ENCODE results near the gene GTF3C1. TPM values are rescaled to one million over a fixed set of nuclear protein-coding genes. Genes with fewer than 3 reads are reported as not detected.

Gene GTF3C1
- total RNA-seq, 1 experiment from 2014 or later = 97.5 TPM

DNA sequence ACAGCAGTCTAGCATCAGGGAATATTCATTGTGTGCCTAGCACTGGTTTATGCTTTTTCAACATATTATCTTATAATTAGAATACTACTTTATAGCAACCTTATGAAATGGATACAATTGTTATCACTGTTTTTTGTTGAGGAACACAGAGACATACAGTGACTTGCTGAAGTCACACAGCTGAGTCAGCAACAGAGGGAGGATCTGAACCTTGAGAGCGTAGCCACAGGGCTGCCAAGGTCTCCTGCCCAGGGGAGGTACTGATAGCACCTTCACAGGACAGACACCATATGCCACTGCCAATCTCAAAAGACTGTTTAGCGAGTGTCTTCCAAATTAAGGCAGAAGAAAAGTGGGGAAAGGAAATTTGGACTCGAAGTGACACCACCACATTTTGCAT, 63.0 kb downstream of the GTF3C1 start:
- ATAC-seq (no peak), DNase-seq (no peak)
- intact Hi-C loops (cut with micrococcal nuclease) = no loop called here
- no peaks in the 10 kb centered on the region for H3K4me1 ChIP-seq (ENCODE audit: insufficient read depth, low read length)
- no peaks in the 10 kb centered on the region for H3K79me2 ChIP-seq (ENCODE audit: low read length)
- no peaks in the 10 kb centered on the region for H3K9me3 ChIP-seq (ENCODE audit: low read length)
- H3K36me3 ChIP-seq (ENCODE audit: low read depth, low read length) = peaks cover 5% of the 10 kb centered on the region
- H3K27ac ChIP-seq (ENCODE audit: low read length) = no peak overlapping the region
- CTCF ChIA-PET = no interaction called here
- H3K9ac ChIP-seq (ENCODE audit: low read length) = no peak overlapping the region
- no peak overlapping the region for H3K4me3 ChIP-seq (ENCODE audit: low read length)
- POLR2A ChIA-PET (ENCODE audit: unreplicated experiment) = no interaction called here
- BruUV-seq (replicated peaks) = no TSS peak
- no peaks in the 10 kb centered on the region for H3K27me3 ChIP-seq (ENCODE audit: low read length)
- no peak overlapping the region for H2AFZ ChIP-seq (ENCODE audit: low read length)
- H3K9me2 ChIP-seq (replicated peaks; ENCODE audit: low read length) = no peaks in the 10 kb centered on the region
- TF ChIP-seq CTCF (conservative IDR thresholded peaks at IDR 0.05; ENCODE audit: low read depth, low read length) (no peak), EZH2phosphoT487 (IDR thresholded peaks at IDR 0.05; ENCODE audit: borderline replicate concordance, low read length) (no peak), EZH2 (IDR thresholded peaks at IDR 0.05; ENCODE audit: low read length, unreplicated experiment) (no peak)
- no peaks in the 10 kb centered on the region for H4K20me1 ChIP-seq (ENCODE audit: low read length)
- no peak overlapping the region for H3K4me2 ChIP-seq (ENCODE audit: low read length)
- no peaks in the 10 kb centered on the region for H3F3A ChIP-seq (ENCODE audit: low read length, unreplicated experiment)

- ChIA-PET POLR2A (ENCODE audit: unreplicated experiment) (no interaction called here), CTCF (no interaction called here)
- TF ChIP-seq EZH2 (IDR thresholded peaks at IDR 0.05; ENCODE audit: low read length, unreplicated experiment) = no peak
- TF ChIP-seq CTCF (conservative IDR thresholded peaks at IDR 0.05; ENCODE audit: low read depth, low read length) = no peak
- no peak for TF ChIP-seq EZH2phosphoT487 (IDR thresholded peaks at IDR 0.05; ENCODE audit: borderline replicate concordance, low read length)
Measured at GRCh38 chr16:27486344-27486743, 63.4 kb downstream of the GTF3C1 start.

DNA sequence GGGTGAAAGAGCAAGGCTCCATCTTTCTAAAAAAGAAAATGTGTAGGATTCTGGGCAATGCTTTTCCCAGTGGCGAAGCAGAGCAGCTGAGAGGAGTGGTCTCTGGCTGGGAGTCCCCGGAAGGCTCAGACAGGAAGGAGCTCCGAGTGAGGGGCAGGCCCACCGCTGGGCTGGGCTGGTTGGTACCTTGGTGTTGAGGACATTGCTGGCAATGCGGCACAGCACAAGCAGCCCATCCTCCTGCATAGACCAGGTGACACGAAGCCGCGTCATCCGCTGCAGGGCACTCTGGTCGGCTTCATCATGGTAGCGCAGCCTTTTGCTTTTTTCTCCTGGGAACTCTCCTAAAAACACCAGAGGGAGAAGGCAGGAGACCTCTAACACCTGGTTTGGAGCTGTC, 63.9 kb downstream of the GTF3C1 start:
- Histone ChIP-seq H3K4me3 (ENCODE audit: low read length) (no peak overlapping the region), H3K27me3 (ENCODE audit: low read length) (no peaks in the 10 kb centered on the region), H3F3A (ENCODE audit: low read length, unreplicated experiment) (no peaks in the 10 kb centered on the region), H3K27ac (ENCODE audit: low read length) (no peak overlapping the region), H3K4me1 (ENCODE audit: insufficient read depth, low read length) (no peaks in the 10 kb centered on the region), H3K9me3 (ENCODE audit: low read length) (no peaks in the 10 kb centered on the region), H3K4me2 (ENCODE audit: low read length) (no peak overlapping the region), H3K9ac (ENCODE audit: low read length) (no peak overlapping the region), H2AFZ (ENCODE audit: low read length) (no peak overlapping the region), H3K36me3 (ENCODE audit: low read depth, low read length) (peaks cover 5% of the 10 kb centered on the region), H3K79me2 (ENCODE audit: low read length) (no peaks in the 10 kb centered on the region), H3K9me2 (replicated peaks; ENCODE audit: low read length) (no peaks in the 10 kb centered on the region), H4K20me1 (ENCODE audit: low read length) (no peaks in the 10 kb centered on the region)
- CTCF ChIA-PET = no interaction called here
- no peak for ATAC-seq
- TF ChIP-seq EZH2 (IDR thresholded peaks at IDR 0.05; ENCODE audit: low read length, unreplicated experiment) = no peak
- no peak for TF ChIP-seq EZH2phosphoT487 (IDR thresholded peaks at IDR 0.05; ENCODE audit: borderline replicate concordance, low read length)
- no peak for TF ChIP-seq CTCF (conservative IDR thresholded peaks at IDR 0.05; ENCODE audit: low read depth, low read length)
- no peak for DNase-seq
- intact Hi-C loops (cut with micrococcal nuclease) = no loop called here
- POLR2A ChIA-PET (ENCODE audit: unreplicated experiment) = no interaction called here
- BruUV-seq (replicated peaks) = no TSS peak

More at GRCh38 chr16:27486344-27486743, 63.4 kb downstream of the GTF3C1 start:
- Histone ChIP-seq H2AFZ (ENCODE audit: low read length) (no peak overlapping the region), H3K4me2 (ENCODE audit: low read length) (no peak overlapping the region), H3K4me1 (ENCODE audit: insufficient read depth, low read length) (no peaks in the 10 kb centered on the region), H3K36me3 (ENCODE audit: low read depth, low read length) (peaks cover 5% of the 10 kb centered on the region), H3F3A (ENCODE audit: low read length, unreplicated experiment) (no peaks in the 10 kb centered on the region), H3K4me3 (ENCODE audit: low read length) (no peak overlapping the region), H3K9ac (ENCODE audit: low read length) (no peak overlapping the region), H3K79me2 (ENCODE audit: low read length) (no peaks in the 10 kb centered on the region), H3K9me2 (replicated peaks; ENCODE audit: low read length) (no peaks in the 10 kb centered on the region), H3K9me3 (ENCODE audit: low read length) (no peaks in the 10 kb centered on the region), H3K27me3 (ENCODE audit: low read length) (no peaks in the 10 kb centered on the region), H4K20me1 (ENCODE audit: low read length) (no peaks in the 10 kb centered on the region), H3K27ac (ENCODE audit: low read length) (no peak overlapping the region)
- ATAC-seq (no peak), DNase-seq (no peak)
- BruUV-seq (replicated peaks) = no TSS peak
- intact Hi-C loops (cut with micrococcal nuclease) = no loop called here
